Measurements from ENCODE around the gene CADPS.

DNA sequence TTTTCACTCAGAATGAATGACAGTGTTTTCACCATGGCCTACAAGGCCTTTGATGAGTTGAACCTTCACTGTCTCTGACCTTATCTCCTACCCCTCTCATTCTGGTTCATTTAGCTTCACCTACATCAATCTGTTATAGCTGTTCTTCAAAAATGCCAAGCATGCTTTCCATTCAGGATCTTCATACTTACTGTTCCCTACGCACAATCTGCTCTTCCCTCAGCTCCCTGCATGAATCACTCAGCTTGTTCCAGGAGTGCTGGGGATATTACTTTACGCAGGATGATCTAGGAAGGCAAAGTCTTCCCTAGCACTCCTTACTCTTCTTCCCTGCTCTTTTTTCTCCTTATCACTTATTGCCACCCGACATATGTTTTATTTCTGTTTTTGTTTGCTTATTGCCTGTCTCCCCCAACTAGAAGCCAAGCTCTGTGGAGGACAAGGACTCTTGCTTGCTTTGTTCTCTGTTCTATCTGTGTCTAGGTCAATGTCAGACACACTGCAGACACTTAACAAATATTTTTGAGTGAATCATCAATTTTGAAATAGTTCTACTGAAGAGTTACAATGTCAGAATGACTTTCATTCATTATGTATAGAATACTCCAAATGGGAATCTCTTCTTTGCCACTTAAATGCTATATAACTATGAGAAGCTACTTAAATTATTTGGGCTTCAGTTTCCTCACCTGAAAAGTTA, 263.5 kb downstream of the CADPS start:
- TF ChIP-seq CTCF (IDR thresholded peaks at IDR 0.05) (no peak), RAD21 (conservative IDR thresholded peaks at IDR 0.05 in 1 of 2, IDR thresholded peaks at IDR 0.05 in 1 of 2) (no peak), JUN (IDR thresholded peaks at IDR 0.05) (no peak), HMGXB4 (CRISPR knock-in tag; IDR thresholded peaks at IDR 0.05; ENCODE audit: borderline replicate concordance) (no peak), MYC (IDR thresholded peaks at IDR 0.05; ENCODE audit: borderline replicate concordance, low read length) (no peak), POLR2A (IDR thresholded peaks at IDR 0.05; ENCODE audit: low read length) (no peak), GATA3 (IDR thresholded peaks at IDR 0.05; ENCODE audit: borderline replicate concordance) (no peak), CBX2 (IDR thresholded peaks at IDR 0.05; ENCODE audit: borderline replicate concordance, low read depth) (no peak), EP300 (IDR thresholded peaks at IDR 0.05) (no peak), ZFP36 (IDR thresholded peaks at IDR 0.05; ENCODE audit: borderline replicate concordance, partially characterized antibody) (no peak), KDM1A (IDR thresholded peaks at IDR 0.05; ENCODE audit: low read depth) (no peak), MAFK (IDR thresholded peaks at IDR 0.05; ENCODE audit: partially characterized antibody) (no peak)
- TF ChIP-seq, protein P1, sequence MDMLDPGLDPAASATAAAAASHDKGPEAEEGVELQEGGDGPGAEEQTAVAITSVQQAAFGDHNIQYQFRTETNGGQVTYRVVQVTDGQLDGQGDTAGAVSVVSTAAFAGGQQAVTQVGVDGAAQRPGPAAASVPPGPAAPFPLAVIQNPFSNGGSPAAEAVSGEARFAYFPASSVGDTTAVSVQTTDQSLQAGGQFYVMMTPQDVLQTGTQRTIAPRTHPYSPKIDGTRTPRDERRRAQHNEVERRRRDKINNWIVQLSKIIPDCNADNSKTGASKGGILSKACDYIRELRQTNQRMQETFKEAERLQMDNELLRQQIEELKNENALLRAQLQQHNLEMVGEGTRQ (IDR thresholded peaks at IDR 0.05): no peak

All from A549 (cell line).